A549 (cell line): ENCODE results near the gene NSD2.

ENCODE experiments used
- CTCF ChIP-seq: fragments of >200 bp; sonication (Bioruptor Twin); formaldehyde crosslinking; IDR thresholded peaks from 3 replicates; pipeline ENCODE4 v1.5.1; 2016
- EP300 ChIP-seq, 2 experiments: fragments of >200 bp; sonication (Bioruptor Twin); formaldehyde crosslinking; IDR thresholded peaks; 2 replicates in 1 of 2; 3 replicates in 1 of 2; pipeline ENCODE4 v1.6.1; 2016 to 2017
- HOXA7 ChIP-seq: fragments of 250-450 bp; sonication (Bioruptor Pico); IDR thresholded peaks from 2 replicates; pipeline ENCODE4 v1.5.0; 2020; ENCODE audit warnings: mild to moderate bottlenecking, moderate library complexity
- NFE2L2 ChIP-seq: fragments of 150-350 bp; conservative IDR thresholded peaks from 2 replicates; pipeline ENCODE4 v1.6.1; 2014; ENCODE audit warnings: low read length
- PHF8 ChIP-seq: fragments of 200-600 bp; sonication (generic); IDR thresholded peaks from 2 replicates; pipeline ENCODE4 v1.6.1; 2016; ENCODE audit warnings: low read depth, mild to moderate bottlenecking, antibody characterized with exemption, moderate library complexity, borderline replicate concordance
- RFX5 ChIP-seq: fragments of 450-650 bp; IDR thresholded peaks from 2 replicates; pipeline ENCODE4 v1.7.1; 2014; ENCODE audit warnings: antibody characterized with exemption, mild to moderate bottlenecking, moderate library complexity
- TF ChIP-seq, protein P1 (sequence below): fragments of 250-450 bp; sonication (Bioruptor Pico); IDR thresholded peaks from 2 replicates; pipeline ENCODE4 v1.5.0; 2020; ENCODE audit warnings: low read depth, mild to moderate bottlenecking, moderate library complexity

- TF ChIP-seq, protein P1, sequence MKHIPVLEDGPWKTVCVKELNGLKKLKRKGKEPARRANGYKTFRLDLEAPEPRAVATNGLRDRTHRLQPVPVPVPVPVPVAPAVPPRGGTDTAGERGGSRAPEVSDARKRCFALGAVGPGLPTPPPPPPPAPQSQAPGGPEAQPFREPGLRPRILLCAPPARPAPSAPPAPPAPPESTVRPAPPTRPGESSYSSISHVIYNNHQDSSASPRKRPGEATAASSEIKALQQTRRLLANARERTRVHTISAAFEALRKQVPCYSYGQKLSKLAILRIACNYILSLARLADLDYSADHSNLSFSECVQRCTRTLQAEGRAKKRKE (CRISPR knock-in tag): no peak
- TF ChIP-seq EP300 (IDR thresholded peaks at IDR 0.05) (no peak), CTCF (no peak), RFX5 (no peak), PHF8 (no peak), NFE2L2 (no peak), HOXA7 (no peak)
Observed at GRCh38 chr4:1837069-1837468, 34.1 kb upstream of the NSD2 start.
